Activated CD4-positive, alpha-beta T cell treated with anti-CD3 and anti-CD28 coated beads, Interleukin-2, amount 50 U/mL, for 16 hours (primary cell): Measurements from ENCODE around the gene AAK1.
"Not testable (repeated sequence)": the region's sequence is repeated elsewhere in the genome, so short reads cannot be mapped to it uniquely, and the experiment has no call there.

Experiments
- DNase-seq: peaks from one replicate; pipeline ENCODE4 v3.0.0-alpha.2; 2020

Gene AAK1

GRCh38 chr2:69567157-69567908 is 76.2 kb downstream of the AAK1 start:
- no peak for DNase-seq

GRCh38 chr2:69566669-69567068 is 76.9 kb downstream of the AAK1 start:
- no peak for DNase-seq

GRCh38 chr2:69565431-69565839 is 78.1 kb downstream of the AAK1 start:
- peak; percentile 73 for DNase-seq

GRCh38 chr2:69564604-69565003 is 78.9 kb downstream of the AAK1 start:
- no peak for DNase-seq

- no peak for DNase-seq
Observed at GRCh38 chr2:69563021-69563420, 80.5 kb downstream of the AAK1 start.

GRCh38 chr2:69561101-69561500 is 82.4 kb downstream of the AAK1 start:
- no peak for DNase-seq

- DNase-seq: no peak
Observed at GRCh38 chr2:69560147-69560482, 83.4 kb downstream of the AAK1 start.

- peak; percentile 48 for DNase-seq
Observed at GRCh38 chr2:69559442-69560146, 83.9 kb downstream of the AAK1 start.

GRCh38 chr2:69556008-69556407 is 87.5 kb downstream of the AAK1 start:
- no peak for DNase-seq

- DNase-seq: no peak
Observed at GRCh38 chr2:69554981-69555380, 88.6 kb downstream of the AAK1 start.

- no peak for DNase-seq
Observed at GRCh38 chr2:69554568-69554967, 89.0 kb downstream of the AAK1 start.

- DNase-seq: no peak
Observed at GRCh38 chr2:69553991-69554390, 89.5 kb downstream of the AAK1 start.

- DNase-seq: not testable (repeated sequence)
Observed at GRCh38 chr2:69550511-69550910, 93.0 kb downstream of the AAK1 start.

GRCh38 chr2:69549421-69549820 is 94.1 kb downstream of the AAK1 start:
- no peak for DNase-seq

GRCh38 chr2:69547984-69548715 is 95.4 kb downstream of the AAK1 start:
- no peak for DNase-seq

- no peak for DNase-seq
Observed at GRCh38 chr2:69546646-69547045, 96.9 kb downstream of the AAK1 start.

- no peak for DNase-seq
Observed at GRCh38 chr2:69545477-69545932, 98.0 kb downstream of the AAK1 start.

GRCh38 chr2:69544951-69545350 is 98.6 kb downstream of the AAK1 start:
- DNase-seq: no peak

GRCh38 chr2:69539549-69539908 is 104.0 kb downstream of the AAK1 start:
- no peak for DNase-seq

- no peak for DNase-seq
Observed at GRCh38 chr2:69538872-69539548, 104.5 kb downstream of the AAK1 start.

- no peak for DNase-seq
Observed at GRCh38 chr2:69538249-69538648, 105.3 kb downstream of the AAK1 start.

- DNase-seq: no peak
Observed at GRCh38 chr2:69535817-69536241, 107.7 kb downstream of the AAK1 start.

- DNase-seq: no peak
Observed at GRCh38 chr2:69531186-69531585, 112.4 kb downstream of the AAK1 start.
